ENCODE measurements around the gene PILRA. TPM values are rescaled to one million over a fixed set of nuclear protein-coding genes. Genes with fewer than 3 reads are reported as not detected.
"Not testable (repeated sequence)": the region's sequence is repeated elsewhere in the genome, so short reads cannot be mapped to it uniquely, and the experiment has no call there.

The PILRA gene
- total RNA-seq, 2 experiments from 2014 or later, result 0.27 to 0.29 TPM

DNA sequence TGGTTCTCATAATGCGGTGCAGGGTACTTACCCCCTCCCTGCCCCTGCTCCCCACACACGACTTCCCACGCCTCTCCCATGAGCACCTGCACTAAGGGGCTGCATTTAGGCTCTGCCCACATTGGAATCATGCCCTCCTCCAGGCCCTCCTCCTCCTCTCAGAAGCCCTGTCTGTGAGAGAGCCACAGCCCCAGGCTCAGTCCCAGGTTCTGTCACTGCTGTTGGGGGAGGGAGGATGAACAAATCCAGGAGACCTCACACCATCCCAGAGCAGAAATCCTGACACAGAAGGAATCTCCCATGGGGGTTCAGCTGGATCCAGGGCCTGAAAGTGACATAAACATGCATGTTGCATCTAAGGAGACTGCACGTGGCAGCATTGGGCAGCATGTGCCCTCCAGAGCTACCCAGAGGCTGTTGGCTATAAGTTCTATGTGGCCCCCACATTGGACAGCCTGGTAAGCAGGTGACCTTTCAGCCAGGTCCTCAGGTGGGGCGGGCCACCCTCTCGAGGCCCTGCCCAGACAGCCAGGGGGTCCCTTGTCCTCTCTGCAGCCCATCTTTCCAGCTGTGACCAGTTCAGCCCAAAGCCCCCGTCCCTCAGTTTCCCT lies 1.6 kb upstream of the PILRA start:
- CTCF ChIA-PET, result interaction anchor here (0.6 kb wide), 1 partner anchor 97 kb away, joined by 3 read pairs; no protein-coding TSS in a partner anchor
- Mint-ChIP-seq H3K27ac (no peak overlapping the region), H3K4me1 (ENCODE audit: low read depth) (peaks cover 18% of the 10 kb centered on the region), H3K27me3 (ENCODE audit: low read depth) (no peaks in the 10 kb centered on the region), H3K9me3 (peaks cover 2% of the 10 kb centered on the region), H3K4me3 (no peak overlapping the region), H3K36me3 (ENCODE audit: low read depth) (peaks cover 9% of the 10 kb centered on the region)
- DNase-seq, result no peak
- intact Hi-C loops (cut with micrococcal nuclease), result no loop called here

DNA sequence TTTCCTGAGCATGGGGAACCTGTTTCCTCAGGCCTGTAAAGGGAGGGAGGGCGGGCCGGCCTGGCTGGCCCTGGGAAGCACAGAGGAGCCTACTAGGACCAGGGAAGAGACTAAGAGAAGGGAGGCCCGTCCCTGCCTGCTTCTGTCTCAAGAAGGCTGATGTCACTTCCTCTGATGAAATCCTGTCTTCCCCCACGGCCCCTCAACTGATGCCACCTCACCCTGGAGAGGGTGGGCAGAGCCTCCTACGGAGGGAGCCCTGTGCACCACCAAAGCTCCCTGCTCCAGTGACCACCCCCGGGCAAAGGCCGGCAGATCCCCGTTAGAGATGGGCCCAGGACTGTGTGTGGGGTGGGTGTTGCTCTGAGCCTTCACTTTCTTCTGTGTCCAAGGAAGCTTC lies 1.0 kb upstream of the PILRA start:
- CTCF ChIA-PET, result interaction anchor here (0.6 kb wide), 1 partner anchor 97 kb away, joined by 3 read pairs; no protein-coding TSS in a partner anchor
- Mint-ChIP-seq H3K27me3 (ENCODE audit: low read depth) (no peaks in the 10 kb centered on the region), H3K36me3 (ENCODE audit: low read depth) (peaks cover 5% of the 10 kb centered on the region), H3K4me1 (ENCODE audit: low read depth) (peaks cover 14% of the 10 kb centered on the region), H3K27ac (peak overlapping the region; percentile 41), H3K4me3 (no peak overlapping the region), H3K9me3 (peaks cover under 1% of the 10 kb centered on the region)
- intact Hi-C loops (cut with micrococcal nuclease), result no loop called here
- DNase-seq, result peak; percentile 38

DNA sequence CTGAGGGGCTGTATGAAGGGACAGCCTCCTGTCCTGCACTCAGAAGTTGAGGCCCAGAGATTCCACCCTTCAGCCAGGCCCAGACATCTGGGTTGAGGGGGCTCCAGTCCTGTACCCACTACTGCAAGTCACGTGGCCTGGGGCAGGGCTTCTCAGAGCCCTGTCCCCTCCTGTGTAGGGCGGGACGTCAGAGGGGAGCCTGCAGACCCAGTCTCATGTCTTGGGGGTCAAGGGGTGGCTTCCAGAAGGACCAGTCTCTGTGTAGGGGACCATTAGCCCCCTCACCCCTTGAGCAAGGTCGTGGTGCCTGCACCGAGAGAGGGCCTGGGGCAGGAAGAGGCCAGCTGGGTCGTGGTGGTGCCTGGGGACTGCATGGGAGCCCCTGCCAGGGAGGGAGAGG lies 593 bp upstream of the PILRA start:
- CTCF ChIA-PET, result no interaction called here
- H3K27me3 Mint-ChIP-seq (ENCODE audit: low read depth), result no peaks in the 10 kb centered on the region
- intact Hi-C loops (cut with micrococcal nuclease), result no loop called here

DNA sequence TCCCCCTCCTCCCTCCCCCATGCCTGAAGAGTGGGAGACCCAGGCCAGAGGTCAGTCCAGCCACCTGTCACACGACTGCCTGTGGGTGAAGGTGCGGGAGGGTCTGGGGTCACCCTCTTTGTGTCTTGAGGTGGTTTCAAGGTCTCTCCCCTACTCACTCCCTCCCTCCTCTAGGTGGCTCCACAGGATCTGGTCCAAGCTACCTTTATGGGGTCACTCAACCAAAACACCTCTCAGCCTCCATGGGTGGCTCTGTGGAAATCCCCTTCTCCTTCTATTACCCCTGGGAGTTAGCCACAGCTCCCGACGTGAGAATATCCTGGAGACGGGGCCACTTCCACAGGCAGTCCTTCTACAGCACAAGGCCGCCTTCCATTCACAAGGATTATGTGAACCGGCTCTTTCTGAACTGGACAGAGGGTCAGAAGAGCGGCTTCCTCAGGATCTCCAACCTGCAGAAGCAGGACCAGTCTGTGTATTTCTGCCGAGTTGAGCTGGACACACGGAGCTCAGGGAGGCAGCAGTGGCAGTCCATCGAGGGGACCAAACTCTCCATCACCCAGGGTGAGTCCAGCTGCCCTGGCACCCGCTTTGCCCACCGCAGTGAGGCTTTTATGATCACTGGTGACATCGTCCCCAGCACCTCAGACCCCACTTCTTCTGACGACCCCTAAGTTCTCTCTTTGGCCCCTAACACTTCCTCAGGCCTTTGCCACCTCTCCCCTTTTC lies 747 bp downstream of the PILRA start:
- H3K27ac Mint-ChIP-seq; H3K9me3 Mint-ChIP-seq; DNase-seq; intact Hi-C loops (cut with micrococcal nuclease); H3K4me3 Mint-ChIP-seq; H3K27me3 Mint-ChIP-seq (ENCODE audit: low read depth); H3K36me3 Mint-ChIP-seq (ENCODE audit: low read depth): not testable (repeated sequence)
- H3K4me1 Mint-ChIP-seq (ENCODE audit: low read depth), result peaks cover 13% of the 10 kb centered on the region
- CTCF ChIA-PET, result interaction anchor here (1.0 to 2.1 kb wide), 2 partner anchors 23 to 34 kb away, joined by 3 to 13 read pairs; no protein-coding TSS in a partner anchor

More for the DNA sequence above, 593 bp upstream of the PILRA start:
- Mint-ChIP-seq H3K36me3 (ENCODE audit: low read depth) (peaks cover under 1% of the 10 kb centered on the region), H3K4me3 (no peak overlapping the region), H3K4me1 (ENCODE audit: low read depth) (peaks cover 13% of the 10 kb centered on the region), H3K9me3 (no peaks in the 10 kb centered on the region), H3K27ac (no peak overlapping the region)
- no peak for DNase-seq

DNA sequence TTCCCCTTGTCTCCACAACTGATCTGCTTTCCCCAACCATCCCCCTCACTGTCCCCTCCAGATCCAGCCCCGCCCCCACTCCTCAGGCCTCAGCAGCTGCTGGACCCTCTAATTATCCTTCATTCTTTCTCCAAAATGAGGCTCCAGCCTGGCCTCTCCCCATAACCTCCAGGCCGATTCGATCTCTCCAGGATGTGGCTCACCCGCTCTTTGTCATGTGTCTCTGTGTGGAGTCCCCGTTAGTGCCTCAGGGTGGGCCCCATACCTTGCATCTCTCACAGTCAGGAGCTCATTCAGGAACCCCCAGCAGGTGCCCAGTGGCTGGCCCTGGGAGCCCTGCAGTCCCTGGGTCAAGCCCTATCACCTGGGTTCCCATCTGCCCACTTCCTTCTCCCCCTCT lies 1.3 kb downstream of the PILRA start:
- CTCF ChIA-PET, result interaction anchor here (1.0 to 2.1 kb wide), 2 partner anchors 23 to 33 kb away, joined by 3 to 13 read pairs; no protein-coding TSS in a partner anchor
- intact Hi-C loops (cut with micrococcal nuclease), result no loop called here
- H3K9me3 Mint-ChIP-seq, result no peaks in the 10 kb centered on the region
- H3K27ac Mint-ChIP-seq, result no peak overlapping the region
- H3K36me3 Mint-ChIP-seq (ENCODE audit: low read depth), result no peaks in the 10 kb centered on the region
- no peak for DNase-seq
- peaks cover 13% of the 10 kb centered on the region for H3K4me1 Mint-ChIP-seq (ENCODE audit: low read depth)
- no peak overlapping the region for H3K4me3 Mint-ChIP-seq
- no peaks in the 10 kb centered on the region for H3K27me3 Mint-ChIP-seq (ENCODE audit: low read depth)

DNA sequence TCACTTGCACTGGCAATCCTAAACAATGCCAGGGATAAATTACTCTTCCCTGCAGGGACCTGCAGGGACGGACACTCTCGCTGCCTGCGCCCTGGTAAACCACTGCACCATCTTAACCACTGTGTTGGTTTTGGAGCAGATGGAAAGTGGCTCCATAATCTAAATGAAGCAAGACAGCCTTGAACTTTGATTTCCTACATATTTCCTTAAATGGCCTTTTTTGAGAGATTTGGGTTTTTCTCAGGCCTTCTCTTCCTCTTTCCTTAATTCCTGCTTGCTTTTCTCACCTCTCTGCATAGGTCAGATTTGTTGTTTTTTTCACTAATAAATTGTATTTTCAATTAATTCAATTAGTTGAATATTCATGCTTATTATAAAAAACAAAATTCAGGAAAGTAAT lies 2.8 kb downstream of the PILRA start:
- CTCF ChIA-PET, result interaction anchor here (0.6 kb wide), 1 partner anchor 65 kb away, joined by 3 read pairs; no protein-coding TSS in a partner anchor
- H3K9me3 Mint-ChIP-seq, result no peaks in the 10 kb centered on the region
- H3K4me1 Mint-ChIP-seq (ENCODE audit: low read depth), result peaks cover 13% of the 10 kb centered on the region
- no peak overlapping the region for H3K4me3 Mint-ChIP-seq
- DNase-seq, result no peak
- H3K27me3 Mint-ChIP-seq (ENCODE audit: low read depth), result no peaks in the 10 kb centered on the region
- intact Hi-C loops (cut with micrococcal nuclease), result no loop called here
- no peaks in the 10 kb centered on the region for H3K36me3 Mint-ChIP-seq (ENCODE audit: low read depth)
- H3K27ac Mint-ChIP-seq, result no peak overlapping the region

DNA sequence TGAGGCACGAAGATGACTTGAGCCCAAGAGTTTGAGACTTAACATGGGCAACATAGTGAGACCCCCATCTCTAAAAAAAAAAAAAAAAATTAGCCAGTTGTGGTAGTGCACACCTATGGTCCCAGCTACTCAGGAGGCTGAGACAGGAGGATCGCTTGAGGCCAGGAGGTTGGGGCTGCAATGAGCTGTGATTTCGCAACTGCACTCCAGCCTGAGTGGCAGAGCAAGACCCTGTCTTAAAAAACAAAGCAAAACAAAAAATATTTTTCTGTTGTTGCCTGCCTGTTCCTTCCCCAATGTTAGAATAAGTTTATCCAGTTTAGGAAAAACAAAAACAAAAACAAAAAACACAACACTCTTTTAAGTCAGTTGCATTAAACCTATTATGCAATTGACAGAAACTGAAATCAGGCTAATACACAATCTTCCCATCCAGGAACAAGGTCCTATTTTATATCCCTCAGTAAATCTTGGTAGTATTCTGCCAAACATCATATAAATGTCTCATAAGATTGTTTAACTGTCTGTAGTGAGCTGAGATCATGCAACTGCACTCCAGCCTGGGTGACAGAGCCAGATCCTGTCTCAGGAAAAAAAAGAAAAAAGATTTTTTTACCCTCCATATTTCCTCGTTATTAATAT lies 4.9 kb downstream of the PILRA start:
- DNase-seq, result no peak
- CTCF ChIA-PET, result interaction anchor here (0.6 to 0.7 kb wide), 3 partner anchors 18 to 91 kb away, joined by 3 to 6 read pairs (median 3); no protein-coding TSS in a partner anchor
- no peak overlapping the region for H3K27ac Mint-ChIP-seq
- H3K27me3 Mint-ChIP-seq (ENCODE audit: low read depth), result no peaks in the 10 kb centered on the region
- peaks cover 3% of the 10 kb centered on the region for H3K4me1 Mint-ChIP-seq (ENCODE audit: low read depth)
- no peaks in the 10 kb centered on the region for H3K9me3 Mint-ChIP-seq
- no peak overlapping the region for H3K4me3 Mint-ChIP-seq
- intact Hi-C loops (cut with micrococcal nuclease), result no loop called here
- H3K36me3 Mint-ChIP-seq (ENCODE audit: low read depth), result no peaks in the 10 kb centered on the region

DNA sequence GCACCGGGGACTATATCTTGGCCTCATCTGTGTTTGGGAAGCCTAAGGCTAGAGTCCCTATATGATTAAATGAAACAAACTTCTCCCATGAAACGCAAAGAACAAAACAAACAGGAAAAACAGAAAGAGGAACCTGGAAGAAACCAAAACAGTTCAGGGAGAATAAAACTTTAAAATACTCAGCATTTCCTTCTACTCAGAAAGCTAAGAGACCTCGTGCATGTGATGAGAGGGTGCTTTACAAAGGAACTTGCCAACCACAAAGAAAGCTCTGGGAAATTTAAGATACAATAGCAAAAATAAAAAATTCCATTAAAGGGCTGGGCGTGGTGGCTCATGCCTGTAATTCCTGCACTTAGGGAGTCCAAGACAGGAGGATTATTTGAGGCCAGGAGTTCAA lies 6.9 kb downstream of the PILRA start:
- intact Hi-C loops (cut with micrococcal nuclease), result no loop called here
- no peak for DNase-seq
- Mint-ChIP-seq H3K27me3 (ENCODE audit: low read depth) (no peaks in the 10 kb centered on the region), H3K36me3 (ENCODE audit: low read depth) (no peaks in the 10 kb centered on the region), H3K9me3 (no peaks in the 10 kb centered on the region), H3K4me3 (no peak overlapping the region), H3K27ac (no peak overlapping the region), H3K4me1 (ENCODE audit: low read depth) (no peaks in the 10 kb centered on the region)
- CTCF ChIA-PET, result interaction anchor here (1.0 to 1.4 kb wide), 2 partner anchors 27 to 35 kb away, joined by 3 read pairs; no protein-coding TSS in a partner anchor

DNA sequence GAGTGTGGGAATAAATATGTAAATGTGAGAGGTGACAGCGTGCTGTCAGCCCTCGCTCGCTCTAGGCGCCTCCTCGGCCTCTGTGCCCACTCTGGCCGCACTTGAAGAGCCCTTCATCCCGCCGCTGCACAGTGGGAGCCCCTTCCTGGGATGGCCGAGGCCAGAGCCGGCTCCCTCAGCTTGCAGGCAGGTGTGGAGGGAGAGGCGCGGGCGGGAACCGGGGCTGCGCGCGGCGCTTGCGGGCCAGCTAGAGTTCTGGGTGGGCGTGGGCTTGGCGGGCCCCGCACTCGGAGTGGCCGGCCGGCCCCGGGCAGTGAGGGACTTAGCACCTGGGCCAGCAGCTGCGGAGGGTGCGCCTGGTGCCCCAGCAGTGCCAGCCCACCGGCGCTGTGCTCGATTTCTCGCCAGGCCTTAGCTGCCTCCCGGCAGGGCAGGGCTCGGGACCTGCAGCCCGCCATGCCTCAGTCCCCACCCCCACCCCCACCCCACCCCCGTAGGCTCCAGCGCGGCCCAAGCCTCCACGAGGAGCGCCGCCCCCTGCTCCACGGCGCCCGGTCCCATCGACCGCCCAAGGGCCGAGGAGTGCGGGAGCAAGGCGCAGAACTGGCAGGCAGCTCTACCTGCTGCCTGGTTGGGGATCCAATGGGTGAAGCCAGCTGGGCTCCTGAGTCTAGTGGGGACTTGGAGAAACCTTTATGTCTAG lies 8.4 kb downstream of the PILRA start:
- H3K36me3 Mint-ChIP-seq (ENCODE audit: low read depth); intact Hi-C loops (cut with micrococcal nuclease); DNase-seq; H3K4me1 Mint-ChIP-seq (ENCODE audit: low read depth); H3K4me3 Mint-ChIP-seq; H3K27ac Mint-ChIP-seq; H3K27me3 Mint-ChIP-seq (ENCODE audit: low read depth); H3K9me3 Mint-ChIP-seq: not testable (repeated sequence)
- CTCF ChIA-PET, result interaction anchor here (1.5 kb wide), 1 partner anchor 26 kb away, joined by 8 read pairs; no protein-coding TSS in a partner anchor

DNA sequence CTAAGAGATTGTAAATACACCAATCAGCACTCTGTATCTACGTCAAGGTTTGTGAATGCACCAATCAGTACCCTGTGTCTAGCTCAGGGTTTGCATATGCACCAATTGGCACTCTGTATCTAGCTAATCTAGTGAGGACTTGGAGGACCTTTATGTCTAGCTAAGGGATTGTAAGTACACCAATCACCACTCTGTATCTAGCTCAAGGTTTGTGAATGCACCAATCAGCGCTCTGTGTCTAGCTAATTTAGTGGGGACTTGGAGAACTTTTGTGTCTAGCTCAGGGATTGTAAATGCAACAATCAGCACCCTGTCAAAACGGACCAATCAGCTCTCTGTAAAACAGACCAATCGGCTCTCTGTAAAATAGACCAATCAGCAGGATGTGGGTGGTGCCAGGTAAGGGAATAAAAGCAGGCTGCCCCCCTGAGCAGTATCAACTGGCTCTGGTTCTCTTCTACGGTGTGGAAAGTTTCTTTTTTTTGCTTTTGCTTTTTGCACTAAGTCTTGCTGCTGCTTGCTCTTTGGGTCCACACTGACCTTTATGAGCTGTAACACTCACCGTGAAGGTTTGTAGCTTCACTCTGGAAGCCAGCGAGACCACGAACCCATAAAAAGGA lies 9.1 kb downstream of the PILRA start:
- H3K4me3 Mint-ChIP-seq, result not testable (repeated sequence)
- CTCF ChIA-PET, result interaction anchor here (1.5 kb wide), 1 partner anchor 25 kb away, joined by 8 read pairs; no protein-coding TSS in a partner anchor

DNA sequence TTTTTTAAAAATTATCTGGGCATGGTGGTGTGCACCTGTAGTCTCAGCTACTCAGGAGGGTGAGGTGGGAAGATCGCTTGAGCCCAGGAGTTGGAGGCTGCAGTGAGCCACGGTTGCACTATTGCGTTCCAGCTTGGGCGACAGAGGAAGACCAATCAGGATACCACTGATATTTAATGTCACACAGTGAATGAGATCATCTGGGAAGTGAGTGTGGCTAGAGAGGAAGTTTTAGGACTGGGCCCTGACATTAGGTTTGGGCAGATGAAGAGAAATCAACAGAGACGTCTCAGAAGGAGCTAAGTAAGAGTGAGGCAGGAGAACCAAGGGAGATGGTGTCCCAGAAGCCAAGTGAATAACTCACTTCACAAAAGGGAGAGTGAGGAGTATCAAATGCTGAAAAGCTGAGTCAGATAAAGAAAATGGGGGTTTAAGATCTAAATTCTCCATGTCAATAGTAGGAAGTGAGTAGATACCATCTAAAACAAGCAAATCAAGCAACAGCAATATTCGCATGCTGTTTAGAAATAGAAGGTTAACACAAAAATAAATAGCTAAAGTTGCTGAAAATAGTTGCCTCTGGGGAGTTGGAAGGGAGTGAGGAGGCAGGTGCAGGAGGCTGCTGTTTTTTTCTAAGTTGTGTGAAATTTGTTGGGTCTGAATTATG lies 11.5 kb downstream of the PILRA start:
- Mint-ChIP-seq H3K27me3 (ENCODE audit: low read depth) (peaks cover 3% of the 10 kb centered on the region), H3K4me3 (no peak overlapping the region), H3K9me3 (no peaks in the 10 kb centered on the region), H3K27ac (no peak overlapping the region), H3K4me1 (ENCODE audit: low read depth) (no peaks in the 10 kb centered on the region), H3K36me3 (ENCODE audit: low read depth) (no peaks in the 10 kb centered on the region)
- CTCF ChIA-PET, result interaction anchor here (0.6 to 1.5 kb wide), 2 partner anchors 23 to 275 kb away, joined by 3 to 4 read pairs; no protein-coding TSS in a partner anchor
- no peak for DNase-seq
- intact Hi-C loops (cut with micrococcal nuclease), result no loop called here

More for the DNA sequence above, 9.1 kb downstream of the PILRA start:
- H3K27me3 Mint-ChIP-seq (ENCODE audit: low read depth); H3K9me3 Mint-ChIP-seq; H3K4me1 Mint-ChIP-seq (ENCODE audit: low read depth); DNase-seq; H3K27ac Mint-ChIP-seq; H3K36me3 Mint-ChIP-seq (ENCODE audit: low read depth); intact Hi-C loops (cut with micrococcal nuclease): not testable (repeated sequence)
